ENCODE results near the gene PAK1. TPM values are rescaled to one million over a fixed set of nuclear protein-coding genes. Genes with fewer than 3 reads are reported as not detected.

The PAK1 gene
- total and polyA plus RNA-seq, 2 of the 8 experiments (the other 6 are each of a cell fraction or from before 2014, with no cell fraction given): 87.7 to 151 TPM

DNA sequence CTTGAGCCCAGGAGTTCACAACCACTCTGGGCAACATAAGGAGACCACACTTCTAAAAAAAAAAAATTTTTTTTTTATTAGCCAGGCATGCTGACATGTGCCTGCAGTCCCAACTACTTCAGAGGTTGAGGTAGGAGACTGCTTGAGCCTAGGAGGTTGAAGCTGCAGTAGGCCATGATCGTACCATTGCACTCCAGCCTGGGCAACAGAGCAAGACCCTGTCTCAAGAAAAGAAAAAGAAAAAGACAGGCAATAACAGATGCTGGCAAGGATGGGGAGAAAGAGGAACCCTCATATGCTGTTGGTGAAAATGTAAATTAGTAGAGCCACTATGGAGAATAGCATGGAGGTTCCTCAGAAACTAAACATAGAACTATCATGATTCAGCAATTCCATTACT lies 64.8 kb downstream of the PAK1 start (continued):
- TF ChIP-seq GABPA (IDR thresholded peaks at IDR 0.05; ENCODE audit: borderline replicate concordance, insufficient read depth, low read length): no peak
- TF ChIP-seq, protein P1, sequence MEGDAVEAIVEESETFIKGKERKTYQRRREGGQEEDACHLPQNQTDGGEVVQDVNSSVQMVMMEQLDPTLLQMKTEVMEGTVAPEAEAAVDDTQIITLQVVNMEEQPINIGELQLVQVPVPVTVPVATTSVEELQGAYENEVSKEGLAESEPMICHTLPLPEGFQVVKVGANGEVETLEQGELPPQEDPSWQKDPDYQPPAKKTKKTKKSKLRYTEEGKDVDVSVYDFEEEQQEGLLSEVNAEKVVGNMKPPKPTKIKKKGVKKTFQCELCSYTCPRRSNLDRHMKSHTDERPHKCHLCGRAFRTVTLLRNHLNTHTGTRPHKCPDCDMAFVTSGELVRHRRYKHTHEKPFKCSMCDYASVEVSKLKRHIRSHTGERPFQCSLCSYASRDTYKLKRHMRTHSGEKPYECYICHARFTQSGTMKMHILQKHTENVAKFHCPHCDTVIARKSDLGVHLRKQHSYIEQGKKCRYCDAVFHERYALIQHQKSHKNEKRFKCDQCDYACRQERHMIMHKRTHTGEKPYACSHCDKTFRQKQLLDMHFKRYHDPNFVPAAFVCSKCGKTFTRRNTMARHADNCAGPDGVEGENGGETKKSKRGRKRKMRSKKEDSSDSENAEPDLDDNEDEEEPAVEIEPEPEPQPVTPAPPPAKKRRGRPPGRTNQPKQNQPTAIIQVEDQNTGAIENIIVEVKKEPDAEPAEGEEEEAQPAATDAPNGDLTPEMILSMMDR (IDR thresholded peaks at IDR 0.05; ENCODE audit: control extremely low read depth in 1 of 3, insufficient read depth in 1 of 3, low read depth in 1 of 3, low read length in 3 of 3): no peak
